ENCODE data around the gene ZNF83. TPM values are rescaled to one million over a fixed set of nuclear protein-coding genes. Genes with fewer than 3 reads are reported as not detected.
"Not testable (repeated sequence)": the region's sequence is repeated elsewhere in the genome, so short reads cannot be mapped to it uniquely, and the experiment has no call there.

ZNF83 gene
- total RNA-seq, 1 donor from 2014 or later, result 37.7 TPM

- intact Hi-C loops (cut with micrococcal nuclease), result loop anchor here (1.0 kb wide), 5 partner anchors 27 to 68 kb away; partner anchors contain the start of genes ZNF808 and ZNF83
These were observed 67.9 kb downstream of the ZNF83 start, which contains the start of gene ZNF701 for GRCh38 chr19:52570000-52570861. TSS of gene ZNF701 (plus strand) at chr19:52570287. CDS start at chr19:52574148, 3,861 bp downstream.

- intact Hi-C loops (cut with micrococcal nuclease), result not testable (repeated sequence)
These were observed 68.5 kb downstream of the ZNF83 start for GRCh38 chr19:52569638-52569999.

- intact Hi-C loops (cut with micrococcal nuclease), result no loop called here
These were observed 70.2 kb downstream of the ZNF83 start for GRCh38 chr19:52567921-52568320.

GRCh38 chr19:52566588-52566987 lies 71.6 kb downstream of the ZNF83 start:
- intact Hi-C loops (cut with micrococcal nuclease), result no loop called here

GRCh38 chr19:52566121-52566520 lies 72.0 kb downstream of the ZNF83 start:
- intact Hi-C loops (cut with micrococcal nuclease), result no loop called here

Other genes starting within 250 kb of the ZNF83 start
- 9.8 and 10.8 TPM in 2 replicates for gene ZNF528, start 240.5 kb downstream of the ZNF83 start, total RNA-seq
- gene ZNF534, start 209.2 kb downstream of the ZNF83 start, total RNA-seq, result not detected in 2 replicates
- 0.20 and 0.36 TPM in 2 replicates for gene ZNF578, start 184.8 kb downstream of the ZNF83 start, total RNA-seq
- 27.2 and 30.3 TPM in 2 replicates for gene ZNF808, start 110.7 kb downstream of the ZNF83 start, total RNA-seq
- 23.7 and 24.5 TPM in 2 replicates for gene ZNF701, start 68.1 kb downstream of the ZNF83 start, total RNA-seq
- gene ZNF611, start 96.7 kb upstream of the ZNF83 start, total RNA-seq, result 29.3 and 29.6 TPM in 2 replicates
- 12.0 and 13.1 TPM in 2 replicates for gene ZNF600, start 148.4 kb upstream of the ZNF83 start, total RNA-seq
- gene ZNF28, start 183.3 kb upstream of the ZNF83 start, total RNA-seq, result 20.8 and 22.3 TPM in 2 replicates
- 16.5 and 18.7 TPM in 2 replicates for gene ZNF468, start 219.3 kb upstream of the ZNF83 start, total RNA-seq